CD4-positive, alpha-beta T cell treated with Interleukin-2 at 100 ng/mL for 4 hours (primary cell): ENCODE data around the gene NGLY1.

Experiments
- DNase-seq: peaks from one replicate; pipeline ENCODE4 v3.0.0-alpha.2; 2020; ENCODE audit warnings: low spot score

Gene NGLY1

DNA sequence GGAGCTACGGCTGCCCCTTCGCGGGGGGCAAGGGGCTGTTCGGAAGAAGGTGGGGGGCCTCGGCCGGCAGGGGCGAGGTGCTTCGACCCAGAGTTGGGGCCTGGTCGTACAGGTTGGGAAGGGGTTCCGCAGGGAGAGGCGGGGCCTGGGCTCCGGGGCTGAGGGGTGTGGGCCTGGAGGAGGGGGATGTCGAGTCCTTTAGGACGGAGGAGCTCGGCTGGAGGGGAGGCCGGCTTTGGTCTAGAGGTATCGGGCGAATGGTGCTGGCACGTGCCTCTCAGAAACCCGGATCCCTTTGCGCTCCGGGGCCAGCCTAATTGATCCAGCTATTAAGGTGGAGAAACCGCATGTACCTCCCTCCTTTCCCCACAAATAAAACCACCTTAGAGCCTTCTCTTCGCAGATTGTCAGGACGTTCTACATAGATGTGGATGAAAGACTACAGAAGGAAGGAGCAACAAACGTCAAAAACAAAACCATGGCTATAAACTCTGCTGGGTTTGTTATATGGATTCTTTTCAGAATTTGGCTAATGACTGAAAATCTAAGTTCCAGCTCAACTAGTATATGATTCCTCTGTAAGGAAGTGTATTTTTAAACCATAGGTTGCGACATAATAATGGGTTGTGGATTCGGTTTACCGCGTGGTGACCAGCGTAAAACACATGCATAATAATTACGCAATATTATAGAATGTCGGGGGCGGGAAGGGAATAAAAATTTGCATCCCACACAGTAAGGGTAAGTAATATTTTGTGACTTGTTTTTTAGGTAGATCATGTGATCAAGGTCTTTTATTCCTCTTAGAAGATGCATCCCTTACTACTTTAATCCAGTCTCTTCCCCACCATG lies 644 bp upstream of the NGLY1 start:
- DNase-seq: no peak

- no peak for DNase-seq
Observed at GRCh38 chr3:25782636-25782937, 656 bp downstream of the NGLY1 start.

DNA sequence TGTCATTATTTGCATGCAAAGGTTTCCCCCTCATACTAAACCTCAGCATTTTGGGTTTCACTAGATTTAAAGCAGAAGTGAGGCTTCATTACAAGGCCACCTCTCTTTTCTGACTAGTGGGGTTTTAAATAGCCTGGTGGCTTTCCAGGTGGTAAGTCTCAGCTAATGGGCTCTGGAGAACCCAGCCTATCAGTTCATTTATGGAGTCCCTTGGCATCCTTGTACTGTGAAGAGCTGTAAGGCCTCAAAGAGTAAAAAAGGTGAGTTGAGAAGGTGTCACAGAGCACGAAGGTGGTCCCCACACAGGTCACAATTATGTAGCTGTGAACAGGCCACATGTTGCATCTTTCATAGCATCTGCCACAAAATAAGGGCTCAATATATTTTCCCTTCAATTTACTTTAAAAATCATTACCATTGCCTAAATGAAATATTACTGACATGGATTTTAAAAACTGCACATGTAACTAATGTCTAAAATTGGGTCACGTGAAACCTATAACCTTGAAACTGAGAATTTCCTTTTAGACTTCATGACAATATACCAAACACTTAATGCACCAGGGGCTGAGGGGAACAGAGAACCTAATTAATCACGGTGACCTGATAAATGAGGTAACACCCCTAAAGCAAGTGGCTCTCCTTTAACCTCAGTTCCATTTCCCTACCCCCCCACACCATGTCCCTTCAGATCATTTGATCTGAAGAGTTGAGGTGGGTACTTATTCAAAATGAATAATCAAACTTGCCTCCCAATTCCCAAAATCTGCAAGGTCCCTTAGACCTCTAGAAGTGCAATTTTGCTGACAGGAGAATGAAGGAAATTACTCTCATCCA lies 1.3 kb downstream of the NGLY1 start:
- DNase-seq: no peak

GRCh38 chr3:25781145-25781757 lies 2.0 kb downstream of the NGLY1 start:
- no peak for DNase-seq

DNA sequence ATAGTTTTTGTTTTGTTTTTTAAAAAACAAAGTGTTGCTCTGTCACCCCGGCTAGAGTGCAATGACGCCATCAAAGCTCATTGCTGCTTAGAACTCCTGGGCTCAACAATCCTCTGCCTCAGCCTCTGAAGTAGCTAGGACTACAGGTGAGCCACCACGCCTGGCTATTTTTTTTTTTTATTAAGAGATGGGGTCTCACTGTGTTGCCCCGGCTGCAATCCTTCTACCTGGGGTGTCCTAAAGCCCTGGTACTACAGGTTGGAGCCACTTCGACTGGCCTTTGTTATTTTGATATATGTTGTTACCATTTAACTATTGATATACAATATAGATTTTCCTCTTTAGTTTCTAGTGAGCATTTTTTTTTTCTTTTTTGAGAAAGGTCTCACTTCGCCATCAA lies 2.6 kb downstream of the NGLY1 start:
- no peak for DNase-seq

GRCh38 chr3:25775936-25776335 lies 7.3 kb downstream of the NGLY1 start:
- DNase-seq: no peak

DNA sequence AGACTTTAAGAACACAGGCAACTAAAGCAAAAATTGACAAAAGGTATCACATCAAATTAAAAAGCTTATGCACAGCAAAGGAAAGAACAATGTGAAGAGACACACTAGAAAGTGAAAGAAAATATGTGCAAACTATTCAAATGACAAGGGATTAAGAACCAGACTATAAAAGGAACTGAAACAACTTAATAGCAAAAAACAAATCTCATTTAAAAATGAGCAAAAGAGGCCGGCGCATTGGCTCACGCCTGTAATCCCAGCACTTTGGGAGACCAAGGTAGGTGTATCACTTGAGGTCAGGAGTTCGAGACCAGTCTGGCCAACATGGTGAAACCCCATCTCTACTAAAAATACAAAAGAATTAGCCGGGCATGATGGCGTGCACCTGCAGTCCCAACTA lies 14.4 kb downstream of the NGLY1 start:
- DNase-seq: no peak

DNA sequence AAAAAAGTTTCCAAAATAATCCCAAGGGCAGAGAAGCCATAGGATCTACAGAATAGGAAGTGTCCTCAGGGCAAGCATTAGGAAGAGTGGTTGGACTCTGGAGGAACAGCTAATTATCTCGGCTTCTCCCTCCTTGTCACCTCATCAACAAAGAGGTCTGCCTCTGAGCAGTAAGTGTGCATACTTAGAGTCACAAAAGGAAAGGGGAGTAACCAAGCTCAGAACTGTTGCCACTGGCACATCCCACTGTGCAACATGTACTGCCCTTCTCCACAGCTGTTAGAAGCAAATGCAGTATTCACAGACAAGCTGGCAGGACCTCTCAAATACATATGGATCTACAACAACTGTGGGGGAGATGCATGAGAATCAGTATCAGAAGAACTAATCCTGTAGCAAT lies 31.5 kb downstream of the NGLY1 start:
- no peak for DNase-seq

- DNase-seq: no peak
Observed at GRCh38 chr3:25751048-25751447, 32.2 kb downstream of the NGLY1 start.

DNA sequence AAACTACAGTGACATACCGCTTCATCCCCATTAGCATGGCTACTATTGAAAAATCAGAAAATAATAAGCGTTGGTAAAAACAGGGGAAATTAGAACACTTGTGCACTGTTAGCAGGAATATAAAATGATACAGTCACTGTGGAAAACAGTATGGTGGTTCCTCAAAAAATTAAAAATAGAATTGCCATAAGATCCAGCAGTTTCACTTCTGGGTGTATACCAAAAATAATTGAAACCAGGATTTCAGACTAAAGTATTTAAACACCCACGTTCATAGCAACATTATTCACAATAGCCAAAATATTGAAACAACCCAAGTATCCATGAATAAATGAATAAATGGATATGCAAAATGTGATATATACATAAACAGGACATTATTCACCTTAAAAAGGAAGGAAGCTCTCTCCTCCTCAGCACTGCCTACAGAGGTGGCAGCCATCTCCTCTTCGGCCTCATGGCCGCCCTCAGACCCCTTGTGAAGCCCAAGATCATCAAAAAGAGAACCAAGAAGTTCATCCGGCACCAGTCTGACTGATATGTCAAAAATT lies 34.1 kb downstream of the NGLY1 start:
- DNase-seq: no peak

- DNase-seq: no peak
Observed at GRCh38 chr3:25748189-25748588, 35.1 kb downstream of the NGLY1 start.

GRCh38 chr3:25747033-25747432 lies 36.2 kb downstream of the NGLY1 start:
- DNase-seq: no peak

- no peak for DNase-seq
Observed at GRCh38 chr3:25744470-25744869, 38.8 kb downstream of the NGLY1 start.

GRCh38 chr3:25728101-25728500 lies 55.1 kb downstream of the NGLY1 start:
- DNase-seq: no peak

DNA sequence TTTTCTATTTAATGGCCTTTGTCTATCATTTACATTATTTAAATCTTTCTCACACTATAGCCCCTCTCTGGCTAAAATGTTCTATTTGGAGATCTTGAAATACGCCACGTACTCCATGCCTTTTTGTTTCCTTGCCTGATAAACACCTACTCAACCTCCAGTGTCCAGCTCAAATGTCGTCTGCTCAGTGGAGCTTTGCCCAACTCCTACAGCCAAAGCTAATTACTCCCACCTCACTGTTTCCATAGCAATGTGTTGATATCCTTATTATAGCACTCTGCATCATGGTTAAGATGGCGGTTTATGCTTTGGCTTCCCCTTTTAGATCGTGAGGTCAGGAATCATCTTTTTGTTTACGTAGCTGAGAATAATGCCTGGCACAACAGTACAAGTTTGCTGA lies 55.9 kb downstream of the NGLY1 start:
- DNase-seq: no peak

- no peak for DNase-seq
Observed at GRCh38 chr3:25725810-25726209, 57.4 kb downstream of the NGLY1 start.

GRCh38 chr3:25724948-25725645 lies 58.1 kb downstream of the NGLY1 start:
- no peak for DNase-seq

GRCh38 chr3:25723802-25724201 lies 59.4 kb downstream of the NGLY1 start:
- DNase-seq: no peak

GRCh38 chr3:25719321-25719720 lies 63.9 kb downstream of the NGLY1 start:
- no peak for DNase-seq

DNA sequence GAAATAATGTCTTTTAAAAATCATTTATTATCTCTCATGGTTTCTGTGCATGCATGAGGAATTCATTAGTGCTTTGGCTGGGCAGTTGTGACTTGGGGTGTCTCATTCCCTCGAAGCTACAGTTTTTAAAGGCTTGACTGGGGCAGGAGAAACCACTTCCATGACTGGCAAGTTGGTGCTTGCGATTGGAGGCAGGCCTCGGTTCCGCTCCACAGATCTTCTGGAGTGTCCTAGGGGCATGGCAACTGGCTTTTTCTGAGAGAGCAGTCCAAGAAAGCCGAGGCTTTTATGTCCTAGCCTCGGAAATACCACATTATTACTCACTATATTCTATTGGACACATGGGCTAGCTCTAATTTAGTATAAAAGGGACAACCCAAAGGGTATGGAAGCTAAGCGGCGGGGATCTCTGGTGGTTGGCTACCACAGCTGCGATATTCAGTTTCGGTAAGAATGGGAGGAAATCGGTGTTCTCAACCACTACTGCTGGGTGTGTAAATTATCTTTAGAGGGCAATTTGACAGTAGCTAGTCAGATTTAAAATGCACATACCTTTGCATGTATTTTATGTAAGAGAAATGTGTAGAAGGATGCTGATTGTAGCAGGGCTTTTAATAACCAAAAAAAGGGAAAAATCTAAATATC lies 69.8 kb downstream of the NGLY1 start:
- no peak for DNase-seq

DNA sequence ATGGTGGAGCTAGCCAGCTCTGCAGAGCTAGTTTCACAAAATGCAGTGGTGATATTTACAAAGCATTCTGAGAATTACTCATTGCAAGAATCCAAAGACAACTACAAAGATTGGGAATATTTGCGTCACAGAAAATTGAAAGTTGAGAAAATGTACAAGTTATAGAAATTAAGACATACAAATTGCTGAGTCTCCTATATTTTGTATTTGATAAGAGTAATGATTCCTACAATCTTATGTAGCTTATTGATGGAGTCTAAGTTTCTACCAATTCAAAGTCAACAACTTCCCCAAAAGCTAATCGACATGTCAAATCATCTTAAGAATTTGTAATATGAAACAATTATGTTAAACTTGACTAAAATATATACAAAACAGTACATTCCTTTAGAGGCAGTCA lies 72.2 kb downstream of the NGLY1 start:
- no peak for DNase-seq

DNA sequence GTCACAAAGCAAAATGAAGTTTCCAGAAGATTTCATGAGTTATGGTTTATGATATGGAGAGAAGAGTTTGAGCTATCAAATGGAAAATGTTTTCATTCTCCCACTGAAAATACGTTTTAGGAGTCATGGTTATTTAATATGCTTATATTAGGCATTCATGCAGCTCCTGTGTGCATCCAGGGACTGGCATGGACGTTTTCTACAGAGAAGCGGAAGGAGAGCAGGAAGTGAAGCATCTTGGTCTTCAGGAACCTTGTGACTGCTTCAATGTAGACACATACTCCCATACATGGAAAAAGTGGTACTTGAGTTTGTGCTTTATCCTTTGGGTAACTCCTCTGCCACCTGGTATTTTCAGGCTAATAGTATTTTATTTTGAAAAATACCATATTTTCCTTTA lies 75.2 kb downstream of the NGLY1 start:
- DNase-seq: no peak
